GM19372 (cell line): ENCODE results near the gene ASIC4.

Experiments
- ATAC-seq: cut with Tn5 transposase; IDR thresholded peaks from one replicate; pipeline ENCODE4 v1.9.1; 2021; ENCODE audit warnings: mild to moderate bottlenecking, low read depth, moderate library complexity; ENCODE audit not compliant: unreplicated experiment

Gene ASIC4

DNA sequence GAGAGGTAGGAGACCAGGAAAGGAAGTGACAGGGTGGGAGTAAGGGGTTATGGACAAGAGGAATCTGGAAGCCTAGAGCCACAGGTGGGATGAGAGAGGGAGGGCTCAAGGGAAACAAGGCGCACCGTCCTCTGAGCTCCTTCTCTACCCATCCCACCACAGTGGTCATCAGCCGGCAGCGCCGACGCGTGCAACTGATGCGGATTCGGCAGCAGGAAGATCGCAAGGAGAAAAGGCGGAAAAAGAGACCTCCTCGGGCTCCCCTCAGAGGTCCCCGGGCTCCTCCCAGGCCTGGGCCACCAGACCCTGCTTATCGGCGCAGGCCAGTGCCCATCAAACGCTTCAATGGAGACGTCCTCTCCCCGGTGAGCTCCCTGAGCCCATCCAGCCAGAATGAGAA lies 34.7 kb downstream of the ASIC4 start:
- ATAC-seq = no peak

DNA sequence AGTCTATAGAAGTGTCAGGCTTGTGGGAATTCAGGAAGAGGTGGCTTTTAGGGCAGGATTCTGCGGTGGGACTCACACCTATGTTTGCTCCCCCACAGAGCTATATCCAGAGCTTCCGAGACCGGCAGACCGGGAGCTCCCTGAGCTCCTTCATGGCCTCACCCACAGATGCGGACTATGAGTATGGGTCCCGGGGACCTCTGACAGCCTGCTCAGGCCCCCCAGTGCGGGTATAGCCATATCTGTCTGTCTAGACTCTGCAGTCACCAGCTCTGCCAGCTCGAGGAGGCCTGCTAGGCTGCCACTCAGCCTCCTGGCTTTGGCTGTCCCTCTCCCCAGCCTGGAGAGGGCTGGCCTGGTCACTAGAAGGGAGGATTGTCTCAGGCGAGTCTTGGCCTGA lies 35.3 kb downstream of the ASIC4 start:
- ATAC-seq = no peak

DNA sequence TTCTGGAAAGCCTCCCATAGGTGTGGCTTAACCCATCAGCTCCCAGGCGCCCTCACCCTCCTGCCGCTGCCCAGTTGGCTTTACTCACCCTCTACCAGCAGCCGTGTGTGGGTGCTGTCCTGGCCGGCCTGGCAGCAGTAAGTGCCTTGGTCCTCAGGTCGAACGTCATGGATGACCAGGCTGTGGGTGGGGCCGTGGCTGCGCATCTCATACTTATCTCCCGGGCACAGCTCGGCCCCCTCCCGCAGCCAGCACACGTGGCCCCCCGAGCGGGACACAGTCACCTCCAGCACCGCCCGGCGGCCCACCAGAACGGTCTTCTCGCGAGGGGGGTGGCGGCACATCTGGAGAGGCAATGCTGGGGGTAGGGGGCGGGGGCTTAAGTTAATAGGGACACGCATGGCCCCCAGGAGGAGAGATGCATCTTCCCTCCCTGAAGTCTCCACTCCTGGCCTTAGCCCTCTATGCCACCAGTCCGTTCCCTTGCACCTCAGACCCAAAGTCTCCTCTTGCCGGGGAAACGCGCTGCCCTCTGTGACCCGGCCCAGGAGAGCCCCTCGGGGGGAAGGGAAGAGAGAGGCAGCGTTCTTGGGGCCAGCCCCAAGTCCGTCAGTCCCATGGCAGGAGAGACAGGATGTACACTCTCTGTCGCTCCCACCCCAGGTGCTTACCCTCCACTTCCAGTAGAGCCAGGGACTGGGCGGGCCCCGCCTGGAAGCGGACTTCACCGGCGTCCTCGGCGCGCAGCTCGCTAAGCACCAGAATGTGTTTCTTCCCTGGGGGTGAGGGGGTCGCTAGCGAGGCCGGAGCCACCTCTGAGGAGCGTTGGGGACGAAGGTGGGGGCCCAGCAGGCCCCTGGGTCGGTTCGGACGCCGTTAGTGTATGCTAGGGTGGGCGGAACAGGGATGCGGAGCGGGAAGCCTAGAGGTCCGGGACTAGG lies 37.4 kb downstream of the ASIC4 start:
- peak; percentile 2 for ATAC-seq

DNA sequence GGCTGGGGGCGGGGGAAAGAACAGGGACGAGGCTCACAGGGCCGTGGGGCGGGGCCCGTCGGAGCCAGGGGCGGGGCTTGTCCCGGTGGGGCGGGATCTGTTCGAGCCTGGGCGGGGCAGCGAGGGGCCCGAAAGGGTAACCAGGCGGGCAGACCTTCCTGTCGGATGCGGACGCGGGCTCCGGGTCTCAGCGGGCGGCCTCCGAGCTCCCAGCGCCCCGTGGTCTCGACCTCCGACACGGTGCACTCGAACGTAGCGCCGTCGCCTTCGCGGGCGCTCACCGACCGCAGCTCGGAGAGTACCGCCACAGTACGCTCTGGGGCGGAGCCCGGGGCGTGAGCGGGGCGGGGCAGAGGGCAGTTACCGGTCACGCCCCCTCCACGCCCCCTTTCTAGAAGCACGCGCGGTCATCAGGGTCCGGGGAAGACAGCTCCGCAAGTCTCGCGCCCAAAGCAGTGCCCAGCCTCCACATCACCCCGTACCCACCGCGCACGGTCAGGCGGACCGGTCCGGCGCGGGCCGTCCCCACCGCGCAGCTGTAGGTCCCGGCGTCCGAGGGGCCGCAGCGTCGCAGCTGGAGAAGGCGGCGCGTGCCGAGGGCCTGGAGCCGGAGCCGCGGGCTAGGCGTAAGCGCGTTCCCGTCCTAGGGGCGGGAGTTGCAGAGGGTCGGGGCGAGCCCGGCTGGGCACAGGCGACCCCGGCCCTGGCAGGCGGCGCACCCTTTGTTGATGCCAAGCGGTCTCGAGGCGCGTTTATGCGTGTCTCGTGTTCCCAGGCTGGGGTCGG lies 38.3 kb downstream of the ASIC4 start:
- peak; percentile 96 for ATAC-seq

DNA sequence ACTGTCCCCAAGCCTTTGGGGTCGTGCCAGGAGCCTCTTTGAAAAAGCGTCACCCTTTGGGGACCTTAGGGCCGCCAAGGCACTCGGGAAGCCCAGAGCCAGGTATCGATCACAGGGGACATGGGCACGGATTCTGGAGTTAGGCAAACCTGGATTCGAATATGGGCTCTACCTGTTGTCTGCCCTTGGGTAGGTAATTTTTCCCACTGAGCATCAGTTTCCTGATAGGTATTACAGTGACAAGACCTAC lies 38.8 kb downstream of the ASIC4 start:
- no peak for ATAC-seq

DNA sequence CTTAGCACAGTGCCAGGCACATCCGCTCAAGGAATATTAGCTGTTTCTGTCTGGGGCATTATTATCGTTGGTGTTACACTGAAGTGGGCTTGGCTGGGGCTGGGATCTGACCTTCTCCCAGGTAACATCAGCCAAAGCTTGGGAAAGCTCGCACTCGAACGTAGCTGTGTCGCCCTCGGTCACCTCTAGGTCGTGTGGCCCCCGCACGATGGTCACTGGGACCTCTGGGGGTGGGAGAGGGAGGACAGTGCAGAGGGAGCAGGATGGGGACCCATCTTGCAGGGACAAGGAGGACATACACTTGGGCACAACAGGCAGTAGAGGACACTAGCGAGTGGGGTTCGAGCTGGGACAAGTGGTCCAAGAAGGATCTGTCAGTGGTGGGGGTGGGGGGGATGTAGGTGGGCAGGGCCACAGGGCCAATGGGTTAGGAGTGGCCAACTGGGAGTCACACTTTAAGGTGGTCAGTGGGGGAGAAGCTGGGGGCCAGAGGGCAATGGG lies 39.2 kb downstream of the ASIC4 start:
- no peak for ATAC-seq

DNA sequence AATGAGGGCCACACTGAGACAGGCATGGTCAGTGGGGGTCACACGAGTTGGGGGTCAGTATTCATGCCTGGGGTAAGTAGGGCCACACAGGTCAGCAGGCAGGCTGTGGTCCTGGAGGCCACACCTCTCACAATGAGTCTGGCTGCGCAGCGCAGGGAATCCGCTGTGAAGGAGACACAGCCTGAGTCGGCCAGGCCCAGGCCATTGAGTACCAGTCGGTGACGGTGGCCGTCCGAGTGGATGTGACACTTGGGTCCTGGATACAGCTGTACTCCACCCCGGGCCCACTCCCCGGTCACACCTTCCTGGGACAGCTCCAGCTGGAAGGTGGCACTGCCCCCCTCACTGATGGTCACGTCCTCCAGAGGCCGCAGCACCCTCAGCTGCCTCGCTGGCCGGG lies 40.1 kb downstream of the ASIC4 start:
- ATAC-seq = no peak

DNA sequence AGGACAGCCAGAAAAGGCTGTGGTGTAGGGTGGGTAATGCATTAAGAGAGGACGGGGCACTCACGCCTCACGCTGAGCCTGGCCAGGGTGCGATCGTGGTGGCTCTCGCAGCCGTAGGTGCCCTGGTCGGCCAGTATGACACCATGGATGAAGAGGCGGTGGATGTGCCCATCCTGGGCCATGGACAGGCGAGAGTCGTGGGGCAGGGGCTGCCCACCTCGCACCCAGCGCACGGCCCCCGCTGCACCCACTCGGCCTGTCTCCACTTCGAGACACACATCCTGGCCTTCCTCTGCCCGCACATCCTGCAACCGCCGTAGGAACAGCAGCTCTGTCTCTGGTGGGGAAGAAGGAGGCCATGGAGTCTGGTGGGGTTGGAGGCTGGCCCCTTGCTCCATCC lies 41.7 kb downstream of the ASIC4 start:
- ATAC-seq = no peak

DNA sequence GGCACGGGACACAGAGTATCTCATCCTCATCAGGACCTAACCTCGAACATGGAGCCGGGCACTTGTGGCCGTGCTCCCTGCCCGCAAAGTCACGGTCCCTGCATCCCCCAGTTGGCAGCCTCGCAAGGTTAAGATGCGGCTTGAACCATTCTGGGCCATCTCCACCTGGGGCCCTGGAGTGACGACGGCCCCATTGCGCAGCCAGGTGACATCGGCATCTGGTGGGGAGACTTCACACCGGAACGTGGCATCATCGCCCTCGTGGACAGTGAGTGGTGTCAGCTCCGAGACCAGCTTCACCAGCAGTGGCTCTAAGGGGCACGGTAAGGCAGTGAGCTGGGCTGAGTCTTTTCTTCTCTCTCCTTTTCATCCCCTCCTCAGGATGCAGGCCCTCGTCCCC lies 42.1 kb downstream of the ASIC4 start:
- no peak for ATAC-seq

DNA sequence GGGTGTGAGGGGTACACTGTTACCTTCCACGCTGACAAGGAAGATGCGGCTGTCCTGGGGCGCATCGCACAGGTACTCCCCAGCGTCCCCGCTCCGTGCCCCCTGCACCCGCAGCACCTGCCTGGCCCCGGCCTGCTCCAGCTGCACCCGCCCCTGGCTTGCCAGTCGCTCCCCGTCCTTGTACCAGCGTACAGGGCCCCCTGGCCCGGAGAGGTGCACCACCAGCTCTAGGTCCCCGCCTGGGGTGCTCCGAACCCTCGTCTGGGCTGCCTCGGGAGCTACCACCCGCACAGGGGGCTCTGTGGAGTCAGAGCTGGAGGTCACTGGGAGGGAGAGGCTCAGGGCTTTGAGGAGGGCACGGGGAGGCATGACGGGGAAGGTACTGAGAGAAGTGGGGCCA lies 43.0 kb downstream of the ASIC4 start:
- no peak for ATAC-seq

DNA sequence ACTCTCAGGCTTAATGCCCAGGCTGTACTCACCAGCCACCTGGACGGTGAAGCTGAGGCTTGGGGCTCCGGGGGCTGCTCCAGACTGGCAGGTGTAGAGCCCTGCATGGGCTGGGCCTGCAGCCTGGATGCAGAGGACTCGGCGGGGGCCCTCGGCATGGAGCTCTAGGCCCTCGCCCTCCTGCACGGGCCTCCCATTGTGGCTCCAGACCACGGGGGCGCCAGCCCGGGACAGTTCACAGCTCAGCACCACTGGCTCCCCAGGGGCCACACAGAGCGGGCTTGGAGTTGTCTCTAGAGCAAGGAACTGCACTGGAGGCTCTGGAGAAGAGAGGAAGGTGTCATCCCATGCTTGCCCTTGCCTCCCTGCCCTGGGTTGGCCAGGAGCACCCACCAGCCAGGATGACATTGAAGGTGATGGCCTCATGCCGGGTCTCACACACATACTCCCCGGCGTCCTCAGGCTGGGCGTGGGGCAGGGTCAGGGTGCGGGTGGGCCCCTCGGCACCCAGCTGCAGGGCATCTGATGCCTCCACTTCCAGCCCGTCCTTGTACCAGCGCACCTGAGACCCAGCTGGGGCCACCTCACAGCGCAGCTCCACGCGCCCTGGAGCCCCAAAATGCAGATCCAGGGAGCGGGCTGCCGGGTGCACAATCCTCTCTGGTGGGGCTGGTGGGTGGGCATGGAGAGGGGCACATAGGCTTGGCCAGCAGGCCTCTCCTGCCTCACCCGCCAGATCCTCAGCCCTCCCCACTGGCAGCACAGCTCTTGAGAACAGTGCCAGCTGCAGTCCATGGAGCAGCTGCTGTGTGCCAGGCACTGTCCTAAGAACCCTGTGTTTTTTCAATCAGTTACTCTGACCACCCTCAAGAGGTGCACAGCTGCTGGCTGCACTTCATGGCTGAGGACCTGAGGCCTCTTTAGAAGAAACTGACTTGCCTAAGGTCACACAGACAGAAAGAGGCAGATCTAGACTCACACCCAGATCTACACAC lies 43.8 kb downstream of the ASIC4 start:
- ATAC-seq = no peak

DNA sequence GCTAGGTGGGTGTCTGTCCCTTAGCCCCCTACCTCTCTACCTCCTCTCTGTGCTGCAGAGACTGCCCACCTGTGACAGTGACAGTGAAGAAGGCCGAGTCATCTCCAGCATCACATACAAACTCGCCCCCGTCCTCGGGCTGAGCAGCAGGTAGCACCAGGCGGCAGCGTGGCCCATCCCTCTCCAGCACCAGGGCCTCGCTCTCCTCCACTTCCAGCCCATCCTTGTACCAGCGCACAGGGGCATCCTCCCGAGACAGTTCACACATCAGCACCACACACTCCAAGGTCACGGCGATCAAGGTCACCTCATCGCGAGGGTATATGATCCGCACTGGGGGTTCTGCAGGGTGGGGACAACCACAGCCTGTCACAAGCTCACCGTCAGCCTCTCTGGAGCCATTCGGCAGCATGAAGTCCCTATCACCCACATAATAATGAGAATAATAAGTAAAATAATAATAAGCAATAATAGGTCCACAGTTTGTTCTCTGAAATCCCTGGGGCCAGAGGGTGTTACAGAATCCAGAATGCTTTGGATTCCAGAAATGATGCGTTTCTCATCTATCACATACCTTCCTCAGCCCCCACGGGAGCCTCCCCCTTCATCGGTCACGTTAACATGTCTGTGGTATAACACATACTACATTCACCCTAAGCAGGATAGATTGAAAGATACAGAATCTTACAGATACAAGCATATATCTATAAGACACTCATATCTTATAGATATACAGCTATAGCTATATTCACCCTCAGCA lies 45.1 kb downstream of the ASIC4 start:
- no peak for ATAC-seq

DNA sequence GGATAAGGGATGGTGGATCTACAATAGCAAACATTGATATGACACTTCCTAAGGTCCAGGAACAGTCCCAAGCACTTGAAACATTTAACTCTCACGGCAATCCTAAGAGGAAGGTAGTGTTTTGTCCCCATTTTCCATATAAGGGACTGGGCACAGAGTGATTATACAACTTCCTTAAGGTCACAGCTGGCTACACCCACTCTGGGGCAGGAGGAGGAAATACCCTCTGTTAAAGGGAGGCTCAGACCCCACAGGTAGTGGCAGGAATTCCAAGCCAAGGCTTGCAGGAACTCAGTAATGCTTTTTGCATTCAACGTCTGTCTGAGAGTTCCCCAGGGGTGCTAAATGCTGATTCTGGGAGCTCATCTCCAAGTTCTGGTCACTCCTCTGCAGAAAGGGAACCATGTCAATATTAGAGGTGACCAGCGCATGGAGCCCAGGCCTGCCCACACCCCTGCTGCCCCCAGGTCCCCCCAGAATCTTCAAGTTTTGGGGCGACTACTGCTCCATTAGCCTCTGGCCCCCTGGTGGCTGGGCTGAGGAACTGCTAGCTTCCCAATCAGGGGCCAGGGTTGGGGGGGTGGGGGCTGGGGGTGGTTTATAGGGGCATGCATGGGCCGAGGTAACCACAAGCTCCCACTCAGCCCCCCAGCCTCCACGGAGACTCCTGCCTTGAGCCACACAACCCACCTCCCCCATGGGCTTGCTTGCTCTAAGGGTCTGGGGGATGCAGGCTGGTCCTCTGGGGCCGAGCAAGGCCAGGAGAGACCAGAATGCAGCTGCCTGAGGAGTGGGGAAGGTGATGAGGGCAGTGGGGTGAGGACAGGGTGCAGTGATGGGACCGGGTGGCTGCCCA lies 46.0 kb downstream of the ASIC4 start:
- ATAC-seq = peak; percentile 67

DNA sequence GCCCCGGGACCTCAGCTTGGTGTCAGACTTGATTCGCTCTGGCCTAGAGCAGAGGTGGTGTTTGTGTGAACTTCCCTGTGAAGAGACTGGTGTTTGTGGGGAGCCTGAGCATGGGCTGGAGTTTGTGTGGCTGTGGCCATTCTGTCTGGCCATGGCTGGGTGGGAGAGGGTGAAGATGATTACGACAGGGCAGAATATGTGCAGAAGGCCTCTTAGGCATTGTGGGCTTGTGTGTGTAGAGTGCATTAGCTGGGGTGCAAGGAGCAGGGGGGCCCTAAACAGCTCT lies 46.6 kb downstream of the ASIC4 start:
- no peak for ATAC-seq

DNA sequence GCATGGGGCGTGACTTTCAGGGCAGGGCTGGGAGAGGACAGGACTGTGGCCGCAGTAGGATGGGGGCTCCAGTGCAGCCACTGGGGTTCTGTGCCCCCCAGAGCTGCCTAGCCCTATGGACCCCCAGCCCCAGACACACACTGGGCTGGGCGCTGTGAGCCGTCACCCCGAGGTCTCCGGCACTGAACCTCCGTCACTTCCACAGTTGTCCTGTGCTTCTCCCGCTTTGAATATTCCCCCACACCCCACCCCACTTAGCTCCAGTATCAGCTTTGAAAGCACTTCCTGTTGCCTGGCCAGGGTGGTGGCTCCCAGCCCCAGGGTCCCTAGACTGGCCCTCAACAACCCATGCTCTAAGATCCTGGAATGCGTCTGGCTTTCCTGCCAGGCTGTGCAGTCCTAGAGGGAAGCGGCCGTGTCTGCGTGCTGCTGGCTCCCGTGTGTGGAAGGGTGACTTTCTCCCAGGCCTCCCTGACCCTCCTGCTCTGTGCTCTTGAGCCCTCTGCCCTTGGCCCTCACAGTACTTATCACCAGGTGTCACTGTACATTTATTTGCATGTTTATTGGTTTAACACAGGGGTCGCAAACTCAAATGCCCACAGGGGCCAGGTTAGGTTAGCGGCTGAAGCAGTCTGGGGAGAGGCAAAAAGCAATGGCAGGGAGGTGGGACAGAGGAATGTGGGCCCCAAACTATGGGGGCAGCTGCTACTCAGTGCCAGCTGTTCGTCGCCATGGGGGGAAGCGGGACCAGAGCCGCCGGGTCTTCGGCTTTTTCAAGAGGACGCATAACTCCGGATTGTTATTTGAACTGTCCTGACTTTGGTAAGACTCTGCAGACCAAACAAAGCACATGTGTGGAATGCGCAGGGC lies 47.1 kb downstream of the ASIC4 start:
- ATAC-seq = no peak

DNA sequence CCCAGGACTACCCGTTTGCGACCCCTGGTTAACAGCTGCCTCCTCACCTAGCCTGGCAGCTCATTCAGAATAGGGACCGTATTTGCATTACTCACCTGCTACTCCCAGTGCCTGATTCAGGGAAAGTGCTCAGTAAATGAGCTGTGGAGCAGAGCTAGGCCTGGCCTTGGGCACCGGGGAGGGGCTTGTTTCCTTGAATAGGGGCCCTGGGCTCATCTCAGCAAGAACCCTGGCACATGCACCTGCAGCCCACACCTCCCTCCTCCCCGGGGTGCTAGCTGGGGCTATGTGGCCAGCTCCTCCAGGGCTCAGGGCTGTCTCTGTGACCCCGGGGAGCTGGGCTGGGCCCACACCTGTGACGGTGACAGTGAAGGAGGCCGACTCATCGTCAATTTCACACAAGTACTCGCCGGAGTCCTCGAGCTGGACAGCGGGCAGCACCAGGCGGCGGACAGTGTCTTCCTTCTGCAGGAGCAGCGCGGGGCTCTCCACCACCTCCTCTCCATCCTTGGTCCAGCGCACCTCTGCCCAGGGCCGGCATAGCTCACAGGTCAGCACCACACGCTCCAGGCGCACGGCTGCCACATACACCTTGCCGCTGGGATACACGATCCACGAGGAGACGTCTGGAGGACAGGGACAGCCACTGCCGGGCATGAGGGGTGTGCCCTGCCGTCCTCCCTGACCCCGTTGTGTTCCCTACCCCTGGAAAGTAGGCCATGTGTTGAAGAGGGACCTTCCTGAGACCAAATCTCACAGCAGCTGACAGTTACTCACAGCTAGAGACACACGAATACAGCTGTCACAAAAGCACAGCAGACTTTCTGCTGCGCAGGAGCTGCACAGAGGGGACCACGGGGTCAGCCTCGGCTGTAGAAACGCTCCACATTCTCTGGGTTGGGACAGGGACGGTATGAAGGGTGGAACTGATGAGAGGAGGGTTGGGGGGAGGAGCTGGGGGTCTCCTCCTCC lies 48.1 kb downstream of the ASIC4 start:
- ATAC-seq = no peak

DNA sequence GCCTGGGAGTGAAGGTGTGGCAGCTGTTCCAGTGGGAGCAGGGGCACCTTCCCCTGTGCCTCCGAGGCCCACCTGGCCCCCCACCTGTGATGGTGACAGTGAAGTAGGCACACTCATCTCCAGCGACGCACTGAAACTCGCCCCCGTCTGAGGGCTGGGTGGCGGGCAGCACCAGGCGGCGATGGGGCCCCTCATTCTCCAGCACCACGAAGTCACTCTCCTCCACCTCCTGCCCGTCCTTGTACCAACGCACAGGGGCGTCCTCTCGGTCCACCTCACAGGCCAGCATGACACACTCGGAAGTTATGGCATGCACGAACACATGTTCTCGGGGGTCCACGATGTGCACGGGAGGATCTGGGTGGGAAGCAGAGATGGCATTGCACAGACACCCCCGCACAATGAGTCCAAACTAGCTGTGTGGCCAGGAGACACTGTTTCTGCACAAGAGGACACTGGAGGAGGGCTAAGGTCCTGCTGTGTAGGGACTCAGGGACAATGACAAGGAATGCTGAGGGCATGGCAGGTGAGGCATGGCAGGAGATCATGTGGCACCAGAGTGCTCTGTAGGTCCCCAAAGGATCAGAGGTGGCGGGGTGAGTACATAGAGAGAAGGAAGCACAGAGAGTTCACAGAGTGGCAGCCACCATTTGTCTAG lies 49.1 kb downstream of the ASIC4 start:
- ATAC-seq = no peak
